HG03378 (cell line): ENCODE measurements around the gene RGS8.

Source experiments
- ATAC-seq: cut with Tn5 transposase; IDR thresholded peaks from one replicate; pipeline ENCODE4 v1.9.1; 2021; ENCODE audit warnings: mild to moderate bottlenecking, moderate library complexity; ENCODE audit not compliant: unreplicated experiment

RGS8 gene

DNA sequence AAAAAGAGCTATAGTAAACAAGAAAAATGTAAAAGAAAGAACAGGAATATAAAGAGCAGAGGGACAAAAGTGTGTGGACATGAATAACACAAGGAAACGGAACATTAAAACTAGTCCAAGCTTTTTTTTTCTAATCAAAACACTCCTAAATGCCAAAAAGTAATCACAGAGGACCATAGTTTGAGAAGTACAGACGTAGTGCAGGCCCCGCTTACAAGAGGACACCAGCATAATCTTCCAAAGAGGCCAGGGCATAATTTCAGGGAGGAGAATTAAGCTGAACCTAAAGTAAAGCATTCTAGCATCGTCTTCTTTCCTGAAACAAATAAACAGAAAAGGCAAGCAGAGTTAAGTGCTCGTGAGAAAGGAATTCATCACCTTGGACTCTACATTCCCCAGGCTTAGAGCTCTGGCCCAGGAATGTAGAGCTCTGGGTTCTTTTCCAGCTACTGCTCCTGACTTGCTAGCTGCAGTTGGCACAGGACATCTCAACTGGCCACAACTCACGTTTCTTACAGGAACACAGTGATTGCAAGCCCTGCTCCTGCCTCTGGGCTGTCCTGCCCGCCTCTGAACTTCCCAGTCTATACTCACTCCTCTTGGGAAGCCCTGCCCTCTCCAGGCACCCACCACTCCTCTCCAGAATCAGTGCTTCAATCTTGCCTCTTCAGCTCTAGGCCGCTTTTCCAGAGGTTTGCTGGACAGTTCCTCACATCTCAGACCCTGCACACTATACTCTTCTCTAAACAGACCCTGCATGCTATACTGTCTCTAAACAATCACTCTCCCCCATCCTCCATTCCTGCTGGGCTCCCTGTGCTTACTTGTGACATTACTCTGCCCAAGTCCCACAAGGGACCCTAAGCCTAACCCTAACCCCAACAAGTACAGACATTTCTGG lies 9.8 kb downstream of the RGS8 start:
- ATAC-seq = no peak

DNA sequence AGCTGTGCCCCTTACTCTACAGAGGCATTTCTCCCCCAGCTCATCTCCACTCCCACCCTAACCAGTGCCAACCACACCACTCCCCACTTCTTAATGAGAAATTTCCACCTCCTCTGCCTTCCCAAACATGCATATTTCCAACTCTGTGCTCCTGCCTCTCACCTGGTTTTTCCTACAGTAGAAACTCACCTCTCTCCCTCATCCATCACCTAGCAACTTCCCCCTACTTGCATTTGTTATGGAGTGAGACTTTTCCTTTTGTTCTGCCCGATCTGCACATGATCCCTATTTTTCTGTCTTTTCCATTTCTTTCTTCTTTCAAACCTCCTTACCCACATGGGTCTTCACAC lies 11.9 kb downstream of the RGS8 start:
- ATAC-seq = no peak

DNA sequence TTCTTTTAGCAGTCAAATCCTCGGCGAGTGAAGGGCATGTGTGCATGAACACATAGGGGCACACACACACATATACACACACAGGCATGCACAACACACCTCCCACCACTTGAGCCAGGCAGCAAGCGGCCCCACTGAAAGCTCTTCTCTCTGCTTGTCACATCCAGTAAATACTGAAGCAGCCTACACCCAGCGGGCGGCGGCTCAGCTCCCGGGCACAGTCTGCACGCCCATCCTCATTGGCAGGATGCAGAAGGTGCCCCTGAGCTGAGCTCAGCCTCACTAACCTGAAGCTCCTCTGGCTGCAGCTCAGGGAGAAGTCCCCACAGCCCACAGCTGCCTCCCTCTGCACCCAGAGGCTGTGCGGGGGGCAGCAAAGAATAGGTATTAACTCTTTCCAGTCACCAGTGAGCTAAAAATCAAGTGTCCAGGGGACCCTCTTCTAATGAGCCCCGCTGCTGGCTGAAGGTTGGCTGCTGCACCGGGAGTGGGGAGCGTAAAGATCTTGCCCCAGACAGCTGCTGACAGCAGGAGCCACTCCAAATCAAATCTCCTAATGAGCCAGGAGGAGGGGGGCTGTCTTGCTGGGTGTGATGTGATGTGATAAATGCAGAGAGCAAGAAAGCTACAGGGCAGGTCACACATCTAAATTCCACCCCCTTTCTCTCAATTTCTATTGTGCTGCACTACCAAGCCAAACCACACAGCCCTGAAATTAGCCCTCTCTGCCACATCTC lies 12.5 kb downstream of the RGS8 start:
- ATAC-seq = no peak

DNA sequence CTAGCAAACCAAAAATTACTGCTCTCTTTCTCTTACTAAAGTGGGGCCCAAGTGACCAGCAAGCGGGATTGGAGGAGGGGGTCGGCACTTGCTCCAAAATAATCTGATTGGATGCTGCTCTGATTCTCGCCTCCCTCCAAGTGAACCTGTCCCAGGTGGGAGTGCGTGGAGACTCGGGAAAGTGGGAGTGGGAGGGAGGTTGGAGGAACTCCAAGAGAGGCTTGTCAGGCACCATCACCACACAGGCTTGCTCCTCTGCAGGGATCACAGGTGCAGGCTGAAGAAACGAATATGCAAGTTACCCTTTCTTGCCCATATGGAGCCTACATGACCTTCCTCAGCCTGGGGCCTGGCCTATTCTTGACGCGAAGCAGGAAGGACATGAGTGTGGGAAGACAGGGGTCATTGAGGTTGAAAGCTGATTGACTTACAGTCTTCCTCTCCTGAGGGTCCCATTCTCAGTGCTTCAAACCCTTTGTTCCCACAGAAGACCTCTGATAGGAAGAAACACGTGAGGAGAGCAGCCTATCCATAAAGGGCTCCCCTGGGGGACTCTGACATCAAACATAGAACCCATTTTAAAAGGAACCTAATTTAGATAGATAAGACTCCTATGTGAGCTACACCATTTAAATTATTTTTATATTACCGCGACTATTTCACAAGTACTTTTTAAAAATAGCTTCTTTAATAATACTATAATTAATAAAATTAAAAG lies 14.2 kb downstream of the RGS8 start:
- no peak for ATAC-seq

DNA sequence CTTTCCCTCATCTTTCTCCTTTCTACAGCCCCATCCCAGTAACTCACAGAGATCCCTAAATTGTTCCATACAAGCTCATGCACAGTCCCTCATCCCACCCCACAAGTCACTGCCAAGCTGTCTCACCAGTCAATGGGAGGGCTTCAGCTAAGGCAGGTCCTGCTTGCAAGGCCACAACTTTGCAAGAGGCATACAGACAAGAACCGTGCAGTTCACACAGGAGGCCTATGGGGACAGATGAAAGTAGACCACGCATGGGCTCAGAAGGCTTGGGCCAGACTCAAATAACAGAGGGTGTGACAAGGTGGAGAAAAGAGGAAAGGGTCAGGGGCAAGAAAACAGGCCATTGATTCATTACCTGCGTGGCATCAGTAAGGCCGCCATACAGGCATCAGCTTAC lies 15.1 kb downstream of the RGS8 start:
- ATAC-seq = no peak

DNA sequence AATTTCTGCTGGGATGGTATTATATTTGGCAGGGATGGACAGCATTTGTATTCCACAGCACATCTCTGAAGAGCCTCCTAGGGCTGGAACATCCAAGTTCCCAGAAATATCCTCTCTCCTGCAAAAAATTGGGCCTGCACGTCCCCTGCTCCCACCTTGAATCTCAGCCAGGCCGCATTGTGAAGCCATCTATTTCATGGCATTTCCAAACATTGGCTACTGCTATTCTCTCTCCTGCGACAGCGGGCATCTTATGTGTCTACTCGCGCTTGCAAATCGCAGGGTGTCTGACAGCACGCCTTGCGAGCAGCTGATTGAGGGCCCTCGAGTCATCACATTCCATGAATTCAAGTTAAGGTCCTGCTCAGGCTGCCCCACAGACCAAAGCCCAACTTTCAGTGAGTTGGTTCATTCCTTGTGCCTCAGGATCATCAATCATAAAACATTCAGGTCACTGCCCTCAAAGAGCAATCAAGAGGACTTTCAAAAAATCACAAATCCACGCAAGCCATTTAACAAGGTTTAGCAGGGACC lies 15.8 kb downstream of the RGS8 start:
- ATAC-seq = no peak

DNA sequence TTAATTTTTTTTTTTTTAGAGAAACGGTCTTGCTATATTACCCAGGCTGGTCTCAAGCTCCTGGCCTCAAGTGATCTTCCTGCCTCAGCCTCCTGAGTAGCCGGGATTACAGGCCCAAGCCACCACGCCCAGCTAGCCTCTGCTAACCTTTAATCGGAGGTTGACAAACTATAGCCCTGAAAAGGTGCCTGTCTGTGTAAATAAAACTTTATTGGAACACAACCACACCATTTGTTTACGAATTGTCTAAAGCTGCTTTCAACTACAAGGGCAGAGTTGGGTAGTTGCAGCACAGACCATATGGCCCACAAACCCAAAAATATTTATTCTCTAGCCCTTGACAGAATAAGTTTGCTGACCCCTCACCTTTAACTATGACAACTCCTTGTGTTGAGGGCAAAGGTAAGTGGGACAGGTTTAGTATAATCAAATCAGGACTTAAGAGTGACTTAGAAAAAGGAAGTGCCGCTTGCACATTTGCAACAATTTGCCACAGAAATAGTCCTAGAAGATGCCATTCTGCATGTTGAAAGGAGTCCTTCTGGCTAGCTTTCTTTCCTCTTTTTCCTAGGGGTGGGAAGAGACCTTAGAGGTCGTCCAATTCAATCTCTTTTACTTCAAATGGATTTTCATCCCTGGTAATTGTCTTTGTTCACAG lies 16.4 kb downstream of the RGS8 start:
- no peak for ATAC-seq

DNA sequence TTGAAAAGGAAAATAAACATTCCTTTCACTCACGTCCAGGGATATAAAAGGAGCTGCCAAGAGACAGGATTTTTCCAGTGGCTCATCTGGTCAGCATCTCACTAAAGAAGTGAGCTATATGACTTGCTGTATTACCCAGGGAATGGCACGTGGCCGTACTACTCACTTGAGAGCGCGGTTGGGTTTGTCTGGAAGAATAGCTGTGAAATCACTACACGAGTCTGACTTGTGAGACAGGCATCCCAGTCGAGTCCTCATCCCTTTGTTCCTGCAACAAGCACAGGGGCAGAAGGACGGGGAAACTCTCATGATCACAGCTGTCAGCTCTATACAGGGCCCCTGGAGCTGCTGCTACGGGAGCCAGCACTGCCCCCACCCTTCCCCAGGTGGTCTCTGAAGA lies 17.7 kb downstream of the RGS8 start:
- no peak for ATAC-seq

DNA sequence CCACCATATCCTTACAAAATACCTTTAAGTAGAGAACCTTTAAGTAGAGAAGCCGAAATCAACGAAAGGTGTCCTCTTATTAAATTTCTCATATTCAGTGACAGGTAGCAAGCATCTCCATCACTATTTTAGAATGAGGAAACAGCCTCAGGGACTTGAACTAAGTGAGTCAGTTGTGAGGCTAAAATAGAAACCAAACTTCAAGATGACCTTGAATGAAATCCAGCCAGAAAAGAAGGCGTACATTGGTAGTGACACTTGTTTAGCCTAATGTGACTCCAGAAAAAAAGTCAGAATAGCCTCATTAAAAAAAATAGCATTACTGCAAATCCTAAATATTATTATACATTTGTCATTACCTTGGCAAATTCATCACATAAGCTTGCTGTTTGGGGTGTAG lies 20.1 kb downstream of the RGS8 start:
- ATAC-seq = no peak

DNA sequence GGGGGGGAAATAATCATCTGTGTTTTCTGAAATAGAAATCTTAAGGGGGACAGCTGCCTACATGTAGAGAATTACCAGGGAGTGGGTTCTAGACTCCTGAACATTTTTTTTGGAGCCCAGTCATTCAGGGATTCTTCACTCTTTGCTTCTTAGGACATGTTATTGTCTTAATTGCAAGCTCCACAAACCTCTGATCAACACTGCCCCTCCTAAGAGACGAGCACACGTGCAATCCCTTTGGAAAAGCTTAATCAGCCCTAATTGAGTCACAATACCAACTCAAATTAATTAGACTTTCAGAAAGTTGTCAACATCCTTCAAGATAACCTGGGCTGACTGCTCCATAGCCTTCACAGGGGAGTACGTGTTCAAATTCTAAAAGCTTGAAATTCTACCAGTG lies 21.4 kb downstream of the RGS8 start:
- no peak for ATAC-seq

DNA sequence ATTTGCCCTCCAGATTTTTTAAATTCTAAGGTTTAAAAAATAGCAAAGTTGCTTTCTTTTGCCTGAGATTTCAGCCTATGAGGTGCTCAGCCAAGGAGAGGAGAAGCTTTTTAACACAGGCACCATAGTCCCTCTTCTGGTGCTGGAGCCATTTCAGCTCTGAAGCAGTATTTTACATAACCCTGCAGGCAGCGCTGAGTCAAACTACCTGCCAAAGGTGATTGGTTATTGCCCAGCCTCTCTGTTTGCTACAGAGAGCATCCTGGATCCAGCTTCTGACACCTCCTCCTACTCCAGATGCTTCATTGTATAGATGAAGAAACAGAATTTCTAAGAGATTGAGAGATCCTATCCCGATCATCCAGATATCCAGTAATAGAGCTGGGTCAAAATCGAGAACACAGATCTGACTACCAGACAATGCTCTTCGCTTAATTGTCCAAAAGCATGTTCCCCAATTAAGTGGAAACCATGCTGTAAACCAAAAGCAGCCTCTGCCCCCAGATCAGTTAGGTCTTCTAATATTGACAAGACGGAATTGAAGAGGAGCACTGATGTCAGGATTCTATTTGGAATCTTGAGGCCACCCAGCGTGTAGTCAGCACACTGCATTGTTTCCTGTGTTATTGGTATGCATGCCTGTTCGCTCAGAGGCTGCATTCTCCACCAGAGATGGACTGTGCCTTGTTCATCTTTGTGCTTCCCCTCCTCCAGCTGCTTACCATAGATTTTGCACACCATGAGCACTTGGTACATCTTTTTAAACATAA lies 22.1 kb downstream of the RGS8 start:
- no peak for ATAC-seq

DNA sequence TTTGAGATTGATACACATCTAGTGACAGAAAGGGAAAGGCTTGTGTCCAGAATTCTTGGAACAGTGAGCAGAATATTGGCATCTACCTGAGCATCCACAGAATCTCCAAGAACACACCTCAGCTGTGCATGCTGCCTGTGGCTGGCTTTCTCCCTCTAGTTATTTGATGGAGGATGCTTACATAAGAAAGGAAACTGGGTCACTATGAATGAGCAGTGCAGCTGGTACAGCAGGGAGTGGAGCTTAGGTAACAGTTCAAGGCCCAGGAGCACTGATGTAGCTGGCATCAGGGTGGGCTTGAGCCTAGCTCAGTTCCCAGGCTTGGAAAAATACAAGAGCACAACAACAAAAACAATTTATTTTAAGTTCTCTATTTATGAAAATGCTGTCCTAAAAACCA lies 26.3 kb downstream of the RGS8 start:
- no peak for ATAC-seq

DNA sequence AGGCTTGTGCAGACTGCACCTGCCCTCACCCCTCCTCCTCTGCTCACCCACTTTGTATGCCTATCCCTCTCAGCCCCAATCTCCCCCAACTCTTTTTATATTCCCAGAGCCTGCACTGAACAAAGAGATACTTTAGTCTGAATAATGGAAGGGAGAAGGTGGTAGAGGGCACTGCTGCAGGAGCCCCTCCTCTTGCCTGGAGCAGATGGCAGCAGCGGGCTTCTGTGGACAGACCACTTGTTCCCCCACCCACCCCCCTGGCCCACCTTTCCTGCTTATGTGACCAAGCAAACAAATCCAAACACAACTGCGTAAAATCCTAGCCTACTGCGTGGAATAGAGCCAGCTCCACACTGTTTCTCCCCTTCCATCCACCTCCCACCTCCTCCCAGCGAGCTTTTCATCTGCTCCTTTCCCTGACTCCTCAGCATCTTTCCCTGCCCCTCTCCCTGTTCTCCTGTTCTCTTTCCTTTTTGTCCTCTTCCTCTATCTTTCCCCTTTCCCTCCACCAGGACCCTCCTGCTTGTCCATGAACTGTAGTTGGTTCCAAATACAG lies 27.5 kb downstream of the RGS8 start:
- no peak for ATAC-seq

DNA sequence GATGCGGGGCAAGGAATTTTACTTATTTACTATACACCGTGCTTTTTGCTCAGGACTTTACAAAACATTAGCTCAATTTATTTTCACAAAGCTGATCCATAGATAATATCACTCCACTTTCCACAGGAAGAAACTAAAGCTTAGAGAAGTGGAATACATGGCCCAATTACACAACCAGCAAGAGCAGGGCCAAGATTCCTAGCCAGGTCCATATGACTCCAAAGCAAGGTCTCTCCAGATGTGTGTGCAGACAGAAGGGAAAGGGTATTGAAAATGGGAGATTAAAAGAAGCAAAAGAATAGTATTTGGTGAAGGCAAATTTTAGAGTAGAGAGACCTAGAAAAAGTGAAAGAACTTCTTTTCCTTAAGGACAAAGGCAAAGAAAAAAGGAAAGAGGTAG lies 30.4 kb downstream of the RGS8 start:
- ATAC-seq = no peak

DNA sequence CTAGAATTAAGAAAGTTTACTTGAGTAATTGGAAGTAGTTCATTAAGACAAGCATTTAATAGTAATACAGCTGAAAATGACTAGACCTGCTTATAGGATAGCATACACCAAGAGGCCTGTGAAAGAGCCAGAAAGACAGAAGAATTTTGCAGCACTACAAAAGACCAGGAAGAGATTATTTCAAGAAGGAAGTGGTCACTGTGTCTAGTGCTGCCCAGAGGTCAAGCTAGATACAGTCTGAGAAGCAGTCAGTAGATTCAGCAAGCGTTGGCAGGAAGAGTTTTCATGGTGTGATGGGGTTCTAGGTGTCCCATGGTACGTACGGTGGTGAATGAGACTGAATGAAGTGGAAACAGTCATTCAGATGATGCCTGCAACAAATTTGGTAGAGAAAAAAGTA lies 31.5 kb downstream of the RGS8 start:
- ATAC-seq = no peak

DNA sequence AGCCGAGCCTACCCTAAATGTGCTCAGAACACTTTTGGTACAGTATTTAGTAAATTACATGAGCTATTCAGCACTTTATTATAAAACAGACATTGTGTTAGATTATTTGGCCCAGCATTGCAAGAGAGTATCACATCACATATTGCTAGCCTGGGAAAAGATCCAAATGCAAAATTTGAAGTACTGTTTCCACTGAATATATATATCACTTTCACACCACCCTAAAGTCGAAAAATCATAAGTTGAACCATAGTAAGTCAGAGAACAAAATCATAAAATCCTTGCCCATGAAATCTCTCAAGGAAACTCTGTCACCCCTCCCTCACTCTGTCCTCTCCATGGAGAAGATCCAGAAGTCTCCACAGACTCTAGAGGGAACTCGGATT lies 33.1 kb downstream of the RGS8 start:
- no peak for ATAC-seq

DNA sequence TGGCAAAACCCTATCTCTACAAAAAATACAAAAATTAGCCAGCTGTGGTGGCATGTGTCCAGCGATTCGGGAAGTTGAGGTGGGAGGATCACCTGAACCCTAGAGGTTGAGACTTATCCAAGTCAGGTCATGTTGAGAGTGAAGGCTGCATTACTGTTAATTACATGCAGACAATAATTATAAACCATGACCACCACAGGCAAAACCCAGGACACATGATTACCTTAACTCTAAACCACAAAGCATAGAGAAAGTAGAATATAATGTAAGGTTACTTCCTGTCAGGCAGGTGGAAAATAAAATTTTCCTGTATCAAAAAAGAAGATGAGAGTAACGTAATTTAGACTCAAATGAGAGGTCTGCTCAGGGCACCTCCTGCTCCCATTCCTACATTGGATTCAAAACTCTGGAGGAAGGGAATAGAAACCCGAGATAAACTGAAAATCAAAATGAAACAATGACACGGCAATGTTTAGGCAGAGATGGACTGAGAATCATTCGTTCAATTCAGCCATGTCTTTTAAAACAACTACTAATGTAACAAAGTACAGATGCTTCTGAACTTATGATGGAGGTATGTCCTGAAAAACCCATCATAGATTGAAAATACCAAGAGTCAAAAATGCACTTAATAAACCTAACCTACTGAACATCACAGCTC lies 33.6 kb downstream of the RGS8 start:
- ATAC-seq = no peak

DNA sequence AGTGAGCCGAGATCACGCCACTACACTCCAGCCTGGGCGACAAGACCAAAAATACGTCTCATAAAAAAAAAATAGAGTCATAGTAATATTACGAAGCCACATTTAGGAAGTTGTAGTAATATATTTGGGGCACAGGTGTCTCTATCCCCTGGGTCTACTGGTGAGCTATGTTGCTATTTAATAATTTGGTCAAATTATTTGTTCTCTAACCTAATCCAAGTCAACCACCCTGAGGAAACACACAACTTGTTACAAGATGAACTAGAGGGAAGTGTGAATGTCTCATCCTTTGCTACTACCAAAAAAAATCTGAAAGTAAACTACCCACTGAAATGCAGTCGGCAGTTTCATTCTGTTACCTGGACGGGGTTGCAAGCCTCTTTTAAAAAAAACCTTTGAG lies 35.3 kb downstream of the RGS8 start:
- ATAC-seq = no peak

DNA sequence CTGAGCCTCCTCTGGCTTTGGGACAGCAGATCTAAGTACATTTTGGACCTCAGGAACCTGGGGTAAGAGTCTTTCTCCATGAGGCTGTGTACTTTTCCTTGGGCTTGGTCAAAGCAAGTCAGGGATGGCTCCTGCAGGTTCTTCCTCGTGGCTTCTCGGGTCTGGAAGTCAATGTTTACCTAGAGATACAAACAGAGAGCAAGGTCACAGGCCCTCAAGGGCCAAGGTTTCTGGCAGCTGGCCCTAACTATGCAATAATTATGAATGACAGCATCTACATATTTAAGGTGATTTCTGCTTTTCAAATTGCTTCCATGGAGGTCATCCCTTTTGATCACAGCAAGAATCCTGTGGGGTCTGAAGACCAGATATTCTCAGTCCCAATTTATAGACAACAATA lies 37.6 kb downstream of the RGS8 start:
- ATAC-seq = no peak

DNA sequence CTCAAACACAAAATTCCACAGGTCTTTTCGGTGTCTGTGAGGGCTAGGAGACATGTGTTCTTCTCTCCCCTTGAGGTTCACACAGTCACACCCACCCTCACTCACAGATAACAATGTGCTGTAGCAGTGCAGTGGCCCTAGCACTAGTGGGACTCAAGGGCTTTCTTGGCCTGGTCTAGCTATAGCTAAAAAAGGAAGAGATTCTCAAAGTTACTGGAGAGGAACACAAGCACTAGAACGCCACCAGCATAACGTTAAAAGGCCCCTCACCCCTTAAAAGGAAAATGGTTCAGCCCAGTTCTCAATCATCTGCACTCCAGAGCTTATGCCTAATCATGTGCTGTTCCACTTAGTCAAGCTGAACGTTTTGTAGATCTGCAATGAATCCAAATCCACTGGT lies 39.5 kb downstream of the RGS8 start:
- ATAC-seq = no peak
